GM21786 (cell line): ENCODE data around the gene VWA8.
"Not testable (repeated sequence)": the region's sequence is repeated elsewhere in the genome, so short reads cannot be mapped to it uniquely, and the experiment has no call there.

Experiments used
- ATAC-seq: cut with Tn5 transposase; IDR thresholded peaks from one replicate; pipeline ENCODE4 v1.9.1; 2021; ENCODE audit not compliant: unreplicated experiment

VWA8 gene

DNA sequence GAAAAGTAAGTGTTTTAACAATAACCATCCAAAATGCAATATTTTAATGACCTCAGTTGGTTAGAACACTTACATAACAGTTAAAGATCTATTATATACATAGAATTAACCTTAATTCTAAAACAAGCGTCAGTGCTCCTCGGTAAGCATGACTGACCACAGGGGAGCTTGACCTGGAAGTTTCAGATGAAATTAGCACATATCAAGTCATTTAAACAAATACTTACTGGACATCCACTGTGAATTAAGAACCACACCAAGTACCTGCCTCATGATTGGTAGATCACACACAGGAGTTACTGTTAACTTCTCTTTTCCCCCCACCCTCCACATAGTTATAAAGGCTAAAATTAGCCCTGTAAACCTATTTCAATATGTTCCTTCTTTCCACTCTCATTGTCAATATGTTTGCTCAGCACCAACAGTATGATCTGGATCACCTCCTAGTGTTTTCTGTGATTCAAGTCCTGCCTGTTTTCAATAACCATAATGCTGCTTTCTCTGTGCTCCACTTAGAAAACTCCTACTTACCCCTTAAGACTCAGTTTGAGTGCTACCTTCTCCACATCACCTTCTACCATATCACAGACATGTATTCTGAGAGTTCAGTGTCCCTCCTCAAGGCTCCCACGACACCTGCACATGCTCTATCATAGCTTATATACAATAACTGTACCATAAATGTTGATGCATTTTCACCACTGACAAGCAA lies 209.0 kb downstream of the VWA8 start:
- no peak for ATAC-seq

GRCh38 chr13:41751277-41751676 lies 209.6 kb downstream of the VWA8 start:
- ATAC-seq = no peak

- ATAC-seq = no peak
These were observed 214.7 kb downstream of the VWA8 start for GRCh38 chr13:41746259-41746658.

DNA sequence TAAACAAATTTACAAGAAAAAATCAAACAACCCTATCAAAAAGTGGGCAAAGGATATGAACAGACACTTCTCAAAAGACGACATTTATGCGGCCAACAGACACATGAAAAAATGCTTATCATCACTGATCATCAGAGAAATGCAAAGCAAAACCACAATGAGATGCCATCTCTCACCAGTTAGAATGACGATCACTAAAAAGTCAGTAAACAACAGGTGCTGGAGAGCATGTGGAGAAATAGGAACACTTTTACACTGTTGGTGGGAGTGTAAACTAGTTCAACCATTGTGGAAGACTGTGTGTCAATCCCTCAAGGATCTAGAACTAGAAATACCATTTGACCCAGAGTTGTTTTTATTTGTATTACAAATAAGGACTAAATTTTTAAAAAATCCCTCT lies 215.4 kb downstream of the VWA8 start:
- not testable (repeated sequence) for ATAC-seq

- no peak for ATAC-seq
These were observed 217.9 kb downstream of the VWA8 start for GRCh38 chr13:41742917-41743552.

- ATAC-seq = no peak
These were observed 220.4 kb downstream of the VWA8 start for GRCh38 chr13:41740479-41740878.

GRCh38 chr13:41722684-41723535 lies 238.0 kb downstream of the VWA8 start:
- ATAC-seq = no peak

GRCh38 chr13:41720839-41721561 lies 239.9 kb downstream of the VWA8 start:
- ATAC-seq = no peak

DNA sequence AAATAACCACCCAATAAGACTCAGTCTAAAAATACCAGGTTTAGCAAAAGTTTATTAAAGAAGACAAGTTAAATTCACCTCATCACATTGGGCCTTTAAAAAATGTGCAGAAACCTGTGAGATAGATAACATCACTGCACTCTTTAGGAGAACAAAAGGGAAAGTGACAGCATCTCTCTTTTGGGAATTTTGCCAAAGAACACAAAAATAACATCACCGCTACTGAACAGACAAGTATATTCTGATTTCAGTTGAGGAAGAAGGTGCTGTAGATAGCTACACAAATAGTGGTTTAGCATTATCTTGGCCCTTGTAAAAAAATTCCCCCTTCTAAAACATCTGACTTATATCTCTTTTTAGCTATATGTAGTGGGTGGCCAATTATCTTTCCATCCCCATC lies 244.7 kb downstream of the VWA8 start:
- ATAC-seq = no peak

- no peak for ATAC-seq
These were observed 247.5 kb downstream of the VWA8 start for GRCh38 chr13:41713405-41713804.

- no peak for ATAC-seq
These were observed 250.1 kb downstream of the VWA8 start for GRCh38 chr13:41710771-41711170.

- no peak for ATAC-seq
These were observed 251.4 kb downstream of the VWA8 start for GRCh38 chr13:41709511-41709910.

DNA sequence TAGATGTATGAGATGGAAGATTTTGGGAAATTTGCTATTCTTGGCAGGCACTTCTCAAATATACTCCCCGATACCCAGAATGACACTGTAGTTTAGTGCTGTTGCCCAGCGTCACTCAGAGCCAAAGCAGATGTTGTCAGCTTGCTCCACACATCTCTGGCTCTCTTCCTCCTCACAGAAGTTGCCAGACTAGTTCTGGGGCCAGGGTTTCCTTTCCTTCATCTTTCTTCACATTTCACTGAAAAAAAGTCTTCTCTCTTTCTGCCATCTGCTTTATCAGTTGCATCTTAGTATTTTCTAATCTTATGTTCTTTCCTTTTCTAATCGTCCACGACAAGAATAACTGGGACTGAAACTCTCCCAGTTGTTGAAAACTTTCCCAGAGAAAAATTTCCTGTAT lies 252.2 kb downstream of the VWA8 start:
- no peak for ATAC-seq

GRCh38 chr13:41707194-41707821 lies 253.6 kb downstream of the VWA8 start:
- ATAC-seq = no peak

DNA sequence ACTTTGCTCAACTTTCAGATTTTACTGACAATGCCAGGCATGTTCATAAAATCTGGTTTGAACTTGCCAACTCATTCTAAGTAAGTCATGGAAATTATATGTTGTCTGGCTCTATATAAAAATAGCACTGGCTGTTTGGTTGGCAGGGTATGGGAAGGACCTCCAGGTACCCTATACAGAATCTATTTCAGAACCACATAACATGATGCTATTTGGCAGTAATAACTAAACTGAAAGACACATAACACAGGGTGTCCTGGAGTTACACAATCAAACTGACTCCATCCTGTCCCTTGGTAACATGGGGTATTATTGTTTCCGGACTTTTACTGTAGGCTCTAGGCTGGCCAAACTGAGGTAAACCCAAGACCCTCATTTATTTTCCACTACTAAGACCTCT lies 254.8 kb downstream of the VWA8 start:
- no peak for ATAC-seq

- no peak for ATAC-seq
These were observed 258.4 kb downstream of the VWA8 start for GRCh38 chr13:41702540-41702939.

- no peak for ATAC-seq
These were observed 259.2 kb downstream of the VWA8 start for GRCh38 chr13:41701676-41702075.

GRCh38 chr13:41700790-41701310 lies 260.1 kb downstream of the VWA8 start:
- no peak for ATAC-seq

DNA sequence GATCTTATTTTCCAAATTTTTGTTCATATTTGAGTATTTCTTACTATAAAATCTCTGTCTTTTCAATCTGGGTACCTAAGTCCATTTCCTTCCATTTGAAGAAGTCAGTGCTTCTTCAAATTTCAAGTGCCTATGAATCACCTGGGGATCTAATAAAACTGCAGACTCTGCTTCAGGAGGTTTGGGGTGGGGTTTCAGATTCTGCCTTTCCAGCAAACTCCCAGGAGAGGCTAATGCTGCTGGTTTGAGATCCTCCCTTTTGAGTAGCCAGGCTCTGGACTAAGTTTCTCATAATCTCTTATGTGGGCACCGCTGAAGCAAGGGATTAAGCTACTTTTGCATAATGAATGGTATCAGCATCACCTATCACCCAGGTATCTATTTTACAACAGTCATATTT lies 261.1 kb downstream of the VWA8 start:
- no peak for ATAC-seq

DNA sequence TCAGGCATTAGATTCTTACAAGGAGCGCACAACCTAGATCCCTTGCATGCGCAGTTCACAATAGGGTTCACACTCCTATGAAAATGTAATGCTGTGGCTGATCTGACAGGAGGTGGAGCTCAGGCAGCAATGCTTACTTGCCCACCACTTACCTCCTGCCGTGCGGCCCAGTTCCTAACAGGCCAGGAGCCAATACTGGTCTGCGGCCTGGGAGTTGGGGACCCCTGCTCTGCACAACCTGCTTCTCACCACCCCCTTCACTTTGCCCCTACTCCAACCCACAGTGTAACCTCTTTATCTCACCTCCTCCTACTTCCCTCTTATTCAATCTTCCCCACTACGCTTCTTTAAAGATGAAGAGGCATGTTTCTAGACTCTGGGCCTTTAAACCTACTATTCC lies 263.3 kb downstream of the VWA8 start:
- no peak for ATAC-seq
